Endothelial cell of umbilical vein (primary cell): ENCODE results near the gene DHX15.

Source experiments
- CTCF ChIP-seq, 2 donors: IDR thresholded peaks; 1 replicate in 1 of 2; 2 replicates in 1 of 2; pipeline ENCODE4 v1.5.1; 2011; ENCODE audit warnings: low read length in 2 of 2, mild to moderate bottlenecking in 2 of 2, moderate library complexity in 2 of 2, control low read depth in 1 of 2, inconsistent platforms in 1 of 2, low read depth in 1 of 2; ENCODE audit not compliant: insufficient read depth in 1 of 2; ENCODE audit errors: extremely low read depth in 1 of 2
- EZH2 ChIP-seq: IDR thresholded peaks from 2 replicates; pipeline ENCODE4 v1.6.1; 2012; ENCODE audit warnings: borderline replicate concordance, low read depth, mild to moderate bottlenecking, moderate library complexity, low read length, inconsistent platforms; ENCODE audit not compliant: severe bottlenecking
- JUN ChIP-seq: IDR thresholded peaks from 2 replicates; pipeline ENCODE4 v1.6.1; 2011; ENCODE audit warnings: borderline replicate concordance, low read depth; ENCODE audit not compliant: insufficient read length, insufficient read depth
- POLR2AphosphoS5 ChIP-seq: IDR thresholded peaks from 2 replicates; pipeline ENCODE4 v1.6.1; 2012; ENCODE audit warnings: low read depth, mild to moderate bottlenecking, control low read depth, low read length, moderate library complexity; ENCODE audit not compliant: insufficient read depth

GRCh38 chr4:24551492-24552289 lies 32.7 kb downstream of the DHX15 start:
- TF ChIP-seq CTCF (IDR thresholded peaks at IDR 0.05; ENCODE audit: extremely low read depth in 1 of 2, insufficient read depth in 1 of 2, low read depth in 1 of 2, low read length in 2 of 2) (peak; percentile 19 to 23), JUN (no peak), EZH2 (no peak), POLR2AphosphoS5 (no peak)
